Measurements from ENCODE around the gene KRT4. TPM values are rescaled to one million over a fixed set of nuclear protein-coding genes. Genes with fewer than 3 reads are reported as not detected.

KRT4 gene
- total and polyA plus RNA-seq, 2 donors from 2014 or later: 0.15 TPM; not detected in 1

GRCh38 chr12:52828156-52828555 lies 14.2 kb upstream of the KRT4 start:
- Histone ChIP-seq H3K36me3 (ENCODE audit: control insufficient read depth in 2 of 3, insufficient read depth in 3 of 3, low read length in 3 of 3) (no peaks in the 10 kb centered on the region), H3K9me3 (ENCODE audit: control insufficient read depth in 2 of 3, insufficient read depth in 1 of 3, low read length in 3 of 3) (no peaks in the 10 kb centered on the region), H3K4me1 (ENCODE audit: control insufficient read depth in 2 of 3, insufficient read depth in 2 of 3, low read depth in 1 of 3, low read length in 3 of 3) (no peaks in the 10 kb centered on the region), H3K4me3 (ENCODE audit: low read length in 3 of 3) (no peak overlapping the region), H3K27ac (ENCODE audit: low read depth in 2 of 2, low read length in 2 of 2) (no peak overlapping the region), H3K27me3 (ENCODE audit: control insufficient read depth, insufficient read depth, low read length) (no peaks in the 10 kb centered on the region), H3K9ac (ENCODE audit: low read length in 3 of 3) (no peak overlapping the region)
- DNase-seq (no peak), FAIRE-seq (no peak)
- TF ChIP-seq CTCF (IDR thresholded peaks at IDR 0.05; ENCODE audit: borderline replicate concordance, extremely low read depth, insufficient read depth): no peak
- intact Hi-C loops (cut with DNase I): no loop called here

GRCh38 chr12:52827499-52828090 lies 13.7 kb upstream of the KRT4 start:
- Histone ChIP-seq H3K36me3 (ENCODE audit: control insufficient read depth in 2 of 3, insufficient read depth in 3 of 3, low read length in 3 of 3) (no peaks in the 10 kb centered on the region), H3K4me3 (ENCODE audit: low read length in 3 of 3) (no peak overlapping the region), H3K27me3 (ENCODE audit: control insufficient read depth, insufficient read depth, low read length) (no peaks in the 10 kb centered on the region), H3K9ac (ENCODE audit: low read length in 3 of 3) (no peak overlapping the region), H3K4me1 (ENCODE audit: control insufficient read depth in 2 of 3, insufficient read depth in 2 of 3, low read depth in 1 of 3, low read length in 3 of 3) (no peaks in the 10 kb centered on the region), H3K27ac (ENCODE audit: low read depth in 2 of 2, low read length in 2 of 2) (no peak overlapping the region), H3K9me3 (ENCODE audit: control insufficient read depth in 2 of 3, insufficient read depth in 1 of 3, low read length in 3 of 3) (no peaks in the 10 kb centered on the region)
- TF ChIP-seq CTCF (IDR thresholded peaks at IDR 0.05; ENCODE audit: borderline replicate concordance, extremely low read depth, insufficient read depth): no peak
- FAIRE-seq (no peak), DNase-seq (no peak)
- intact Hi-C loops (cut with DNase I): no loop called here

- Histone ChIP-seq H3K4me1 (ENCODE audit: control insufficient read depth in 2 of 3, insufficient read depth in 2 of 3, low read depth in 1 of 3, low read length in 3 of 3) (no peaks in the 10 kb centered on the region), H3K27ac (ENCODE audit: low read depth in 2 of 2, low read length in 2 of 2) (no peak overlapping the region), H3K9me3 (ENCODE audit: control insufficient read depth in 2 of 3, insufficient read depth in 1 of 3, low read length in 3 of 3) (no peaks in the 10 kb centered on the region), H3K4me3 (ENCODE audit: low read length in 3 of 3) (no peak overlapping the region), H3K27me3 (ENCODE audit: control insufficient read depth, insufficient read depth, low read length) (no peaks in the 10 kb centered on the region), H3K36me3 (ENCODE audit: control insufficient read depth in 2 of 3, insufficient read depth in 3 of 3, low read length in 3 of 3) (no peaks in the 10 kb centered on the region), H3K9ac (ENCODE audit: low read length in 3 of 3) (no peak overlapping the region)
- DNase-seq: no peak
- TF ChIP-seq CTCF (IDR thresholded peaks at IDR 0.05; ENCODE audit: borderline replicate concordance, extremely low read depth, insufficient read depth): no peak
- intact Hi-C loops (cut with DNase I): no loop called here
- FAIRE-seq: no peak
Observed at GRCh38 chr12:52826611-52827498, 12.9 kb upstream of the KRT4 start.
